ENCODE results near the gene TPPP.
A peak's percentile ranks its signal among the peaks of the same experiment; 100 is the strongest.

Gene TPPP

GRCh38 chr5:666816-667498, 26.2 kb downstream of the TPPP start:
- no peak for TF ChIP-seq CTCF (IDR thresholded peaks at IDR 0.05; ENCODE audit: poor library complexity, severe bottlenecking)
- no peak for ATAC-seq (ENCODE audit: low read depth)

GRCh38 chr5:665956-666711, 27.0 kb downstream of the TPPP start:
- ATAC-seq (ENCODE audit: low read depth) = no peak
- Histone ChIP-seq H3K4me3 (ENCODE audit: severe bottlenecking) (no peak overlapping the region), H3K36me3 (ENCODE audit: low read depth) (peaks cover 21% of the 10 kb centered on the region), H3K27ac (ENCODE audit: poor library complexity, severe bottlenecking) (no peak overlapping the region), H3K9me3 (ENCODE audit: severe bottlenecking) (no peaks in the 10 kb centered on the region), H3K4me1 (ENCODE audit: insufficient read depth, poor library complexity, severe bottlenecking) (no peaks in the 10 kb centered on the region), H3K27me3 (ENCODE audit: insufficient read depth, poor library complexity, severe bottlenecking) (no peaks in the 10 kb centered on the region)
- TF ChIP-seq CTCF (IDR thresholded peaks at IDR 0.05; ENCODE audit: poor library complexity, severe bottlenecking) = no peak
- no peak for DNase-seq (ENCODE audit: low spot score)

More at GRCh38 chr5:666816-667498, 26.2 kb downstream of the TPPP start:
- no peaks in the 10 kb centered on the region for H3K9me3 ChIP-seq (ENCODE audit: severe bottlenecking)
- no peak overlapping the region for H3K4me3 ChIP-seq (ENCODE audit: severe bottlenecking)
- no peaks in the 10 kb centered on the region for H3K4me1 ChIP-seq (ENCODE audit: insufficient read depth, poor library complexity, severe bottlenecking)
- H3K27me3 ChIP-seq (ENCODE audit: insufficient read depth, poor library complexity, severe bottlenecking) = peaks cover 2% of the 10 kb centered on the region
- no peak overlapping the region for H3K27ac ChIP-seq (ENCODE audit: poor library complexity, severe bottlenecking)
- DNase-seq (ENCODE audit: low spot score) = no peak
- peaks cover 21% of the 10 kb centered on the region for H3K36me3 ChIP-seq (ENCODE audit: low read depth)

GRCh38 chr5:665541-665955, 27.6 kb downstream of the TPPP start:
- no peak for ATAC-seq (ENCODE audit: low read depth)
- no peak overlapping the region for H3K27ac ChIP-seq (ENCODE audit: poor library complexity, severe bottlenecking)
- H3K36me3 ChIP-seq (ENCODE audit: low read depth) = peaks cover 24% of the 10 kb centered on the region
- no peak for TF ChIP-seq CTCF (IDR thresholded peaks at IDR 0.05; ENCODE audit: poor library complexity, severe bottlenecking)
- no peaks in the 10 kb centered on the region for H3K4me1 ChIP-seq (ENCODE audit: insufficient read depth, poor library complexity, severe bottlenecking)
- H3K27me3 ChIP-seq (ENCODE audit: insufficient read depth, poor library complexity, severe bottlenecking) = no peaks in the 10 kb centered on the region
- H3K4me3 ChIP-seq (ENCODE audit: severe bottlenecking) = no peak overlapping the region
- DNase-seq (ENCODE audit: low spot score) = no peak
- no peaks in the 10 kb centered on the region for H3K9me3 ChIP-seq (ENCODE audit: severe bottlenecking)

GRCh38 chr5:664994-665360, 28.2 kb downstream of the TPPP start:
- Histone ChIP-seq H3K27me3 (ENCODE audit: insufficient read depth, poor library complexity, severe bottlenecking) (no peaks in the 10 kb centered on the region), H3K4me3 (ENCODE audit: severe bottlenecking) (no peak overlapping the region), H3K36me3 (ENCODE audit: low read depth) (peaks cover 29% of the 10 kb centered on the region), H3K27ac (ENCODE audit: poor library complexity, severe bottlenecking) (no peak overlapping the region), H3K4me1 (ENCODE audit: insufficient read depth, poor library complexity, severe bottlenecking) (no peaks in the 10 kb centered on the region), H3K9me3 (ENCODE audit: severe bottlenecking) (no peaks in the 10 kb centered on the region)
- no peak for TF ChIP-seq CTCF (IDR thresholded peaks at IDR 0.05; ENCODE audit: poor library complexity, severe bottlenecking)
- DNase-seq (ENCODE audit: low spot score) (peak; percentile 76), ATAC-seq (ENCODE audit: low read depth) (no peak)
